Keratinocyte (primary cell): ENCODE data around the gene AADACL3. TPM values are rescaled to one million over a fixed set of nuclear protein-coding genes. Genes with fewer than 3 reads are reported as not detected.

Source experiments
- DNase-seq: peaks from one replicate; pipeline ENCODE4 v3.0.0-alpha.2; 2011; ENCODE audit warnings: low read depth, missing footprints, low spot score
- FAIRE-seq: peaks from 2 replicates; lab custom pipeline; 2011; peaks lifted over from hg19 to GRCh38; lab: Jason Lieb, UNC
- H2AFZ ChIP-seq: 2 replicates; pipeline ENCODE4 v1.6.0; 2012; ENCODE audit warnings: low read length, control low read depth, inconsistent platforms; ENCODE audit not compliant: control insufficient read depth
- H3K27ac ChIP-seq: 2 replicates; pipeline ENCODE4 v1.5.1; 2011; ENCODE audit warnings: low read length; ENCODE audit not compliant: control insufficient read depth, insufficient read depth
- H3K27me3 ChIP-seq: 3 replicates; pipeline ENCODE4 v1.6.0; 2011; ENCODE audit warnings: low read length; ENCODE audit not compliant: control insufficient read depth, insufficient read depth; ENCODE audit errors: extremely low read depth
- H3K36me3 ChIP-seq, 2 experiments: 2 replicates in 1 of 2; 3 replicates in 1 of 2; pipeline ENCODE4 v1.5.1; 2011; ENCODE audit warnings: low read length in 2 of 2, mild to moderate bottlenecking in 1 of 2; ENCODE audit not compliant: control insufficient read depth in 2 of 2, insufficient read depth in 2 of 2; ENCODE audit errors: extremely low read depth in 1 of 2
- H3K4me1 ChIP-seq: 3 replicates; pipeline ENCODE4 v1.5.1; 2011; ENCODE audit warnings: low read length; ENCODE audit not compliant: control insufficient read depth, insufficient read depth; ENCODE audit errors: extremely low read depth
- H3K4me2 ChIP-seq: 3 replicates; pipeline ENCODE4 v1.6.0; 2011; ENCODE audit warnings: low read depth, low read length; ENCODE audit not compliant: control insufficient read depth, insufficient read depth; ENCODE audit errors: extremely low read depth
- H3K4me3 ChIP-seq, 3 experiments: fragments of 200-600 bp in 1 of 3; sonication (generic) in 1 of 3; 2 replicates in 2 of 3; 3 replicates in 1 of 3; pipeline ENCODE4 v1.5.1; 2011 to 2016; ENCODE audit warnings: low read length in 3 of 3, mild to moderate bottlenecking in 3 of 3, control low read depth in 2 of 3, inconsistent platforms in 1 of 3, low read depth in 1 of 3, mixed read lengths in 1 of 3, mixed run types in 1 of 3, moderate library complexity in 1 of 3; ENCODE audit not compliant: control insufficient read depth in 2 of 3, insufficient read depth in 2 of 3; ENCODE audit errors: extremely low read depth in 1 of 3
- H3K79me2 ChIP-seq: 2 replicates; pipeline ENCODE4 v1.6.0; 2012; ENCODE audit warnings: low read length; ENCODE audit not compliant: control insufficient read depth, insufficient read depth
- H3K9ac ChIP-seq: 3 replicates; pipeline ENCODE4 v1.6.0; 2011; ENCODE audit warnings: low read length; ENCODE audit not compliant: control insufficient read depth, insufficient read depth; ENCODE audit errors: extremely low read depth
- H3K9me1 ChIP-seq: 3 replicates; pipeline ENCODE4 v1.6.0; 2011; ENCODE audit warnings: low read length; ENCODE audit not compliant: control insufficient read depth, insufficient read depth; ENCODE audit errors: extremely low read depth
- H3K9me3 ChIP-seq: 2 replicates; pipeline ENCODE4 v1.5.1; 2012; ENCODE audit warnings: low read depth, low read length; ENCODE audit not compliant: control insufficient read depth
- H4K20me1 ChIP-seq: 3 replicates; pipeline ENCODE4 v1.6.0; 2011; ENCODE audit warnings: low read length; ENCODE audit not compliant: control insufficient read depth, insufficient read depth; ENCODE audit errors: extremely low read depth
- CTCF ChIP-seq, 3 experiments: IDR thresholded peaks in 1 of 3; conservative IDR thresholded peaks in 1 of 3; optimal IDR thresholded peaks in 1 of 3; 2 replicates in 2 of 3; 3 replicates in 1 of 3; pipeline versions ENCODE3 to v1.5.1; 2011; ENCODE audit warnings: low read length in 3 of 3, mild to moderate bottlenecking in 3 of 3, moderate library complexity in 2 of 3, control low read depth in 1 of 3, inconsistent platforms in 1 of 3; ENCODE audit not compliant: insufficient read depth in 2 of 3; ENCODE audit errors: extremely low read depth in 1 of 3
- EZH2 ChIP-seq: IDR thresholded peaks from one replicate; pipeline ENCODE4 v1.6.1; 2012; ENCODE audit warnings: inconsistent platforms, mild to moderate bottlenecking, low read length, moderate library complexity
- dilution Hi-C: fragments of 300-500 bp; cut with MboI; formaldehyde crosslinking; loops from one replicate; pipeline ENCODE4 v1.7.0; 2020; ENCODE audit warnings: low sequenced_read_pairs; ENCODE audit not compliant: extremely low pct_ligation_motif_present
- polyA plus RNA-seq, 5 experiments: library from polyadenylated mRNA; depleted of rRNA in 3 of 5; stranded (reverse) in 3 of 5; stranded (forward) in 1 of 5; unstranded in 1 of 5; fragments of >200 nt; gene quantifications; 1 replicate in 1 of 5; 2 replicates in 3 of 5; 3 replicates in 1 of 5; pipeline versions ENCODE4 v1.2.1 to v1.2.3, GENCODE V29; 2011 to 2012; ENCODE audit warnings: missing spikeins in 2 of 5, low read depth in 1 of 5, low replicate concordance in 1 of 5

The AADACL3 gene
- polyA plus RNA-seq, 1 donor (not counting 4 experiments of a cell fraction or from before 2014, with no cell fraction given), result 0.03 TPM

- Histone ChIP-seq H3K36me3 (no peaks in the 10 kb centered on the region), H3K79me2 (no peaks in the 10 kb centered on the region), H3K4me1 (no peaks in the 10 kb centered on the region), H3K9me1 (no peaks in the 10 kb centered on the region), H2AFZ (no peak overlapping the region), H3K4me2 (no peak overlapping the region), H3K9ac (no peak overlapping the region), H3K9me3 (no peaks in the 10 kb centered on the region), H4K20me1 (no peaks in the 10 kb centered on the region), H3K27ac (no peak overlapping the region), H3K27me3 (no peaks in the 10 kb centered on the region), H3K4me3 (no peak overlapping the region)
- no peak for FAIRE-seq
- TF ChIP-seq CTCF (optimal IDR thresholded peaks at IDR 0.05 in 1 of 3, IDR thresholded peaks at IDR 0.05 in 1 of 3, conservative IDR thresholded peaks at IDR 0.05 in 1 of 3; ENCODE audit: extremely low read depth in 1 of 3, insufficient read depth in 2 of 3, low read length in 3 of 3), result no peak
- TF ChIP-seq EZH2, result no peak
- dilution Hi-C loops, result no loop called here
- DNase-seq, result no peak
Measured at GRCh38 chr1:12770620-12771019, 54.7 kb downstream of the AADACL3 start.

DNA sequence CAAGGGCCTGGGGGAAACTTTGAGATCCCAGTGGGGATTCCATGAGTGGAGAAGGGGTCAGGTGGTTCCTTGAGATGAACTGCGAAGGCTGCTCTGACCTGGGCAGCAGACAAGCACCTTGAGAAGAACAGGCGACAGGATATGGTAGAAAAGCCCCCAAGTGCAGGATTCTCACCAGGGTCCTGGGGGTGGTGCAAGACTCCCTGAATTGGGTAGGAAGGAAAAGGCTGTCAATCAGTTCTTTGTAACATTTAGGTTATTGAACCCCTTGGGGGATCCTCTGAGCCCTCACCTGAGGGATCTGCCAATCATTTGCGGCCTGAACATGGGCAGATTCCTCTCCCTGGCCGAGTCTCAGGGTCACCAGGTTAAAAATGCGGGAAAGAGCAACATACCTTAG is 55.3 kb downstream of the AADACL3 start:
- Histone ChIP-seq H3K9ac (no peak overlapping the region), H4K20me1 (no peaks in the 10 kb centered on the region), H3K36me3 (no peaks in the 10 kb centered on the region), H3K4me1 (no peaks in the 10 kb centered on the region), H3K4me3 (no peak overlapping the region), H2AFZ (no peak overlapping the region), H3K27ac (no peak overlapping the region), H3K79me2 (no peaks in the 10 kb centered on the region), H3K9me3 (no peaks in the 10 kb centered on the region), H3K9me1 (no peaks in the 10 kb centered on the region), H3K27me3 (no peaks in the 10 kb centered on the region), H3K4me2 (no peak overlapping the region)
- DNase-seq (no peak), FAIRE-seq (no peak)
- TF ChIP-seq CTCF (optimal IDR thresholded peaks at IDR 0.05 in 1 of 3, IDR thresholded peaks at IDR 0.05 in 1 of 3, conservative IDR thresholded peaks at IDR 0.05 in 1 of 3; ENCODE audit: extremely low read depth in 1 of 3, insufficient read depth in 2 of 3, low read length in 3 of 3) (no peak), EZH2 (no peak)
- dilution Hi-C loops, result no loop called here
